OCI-LY3 (cell line): ENCODE data around the gene NFIA.

Source experiments
- H2AFZ ChIP-seq: fragments of 200-600, 300-600 bp; shearing (Covaris generic); 2 replicates; pipeline ENCODE4 v1.6.0; 2014; ENCODE audit warnings: antibody characterized with exemption, low read depth, low read length
- H3K27ac ChIP-seq: fragments of 200-600, 300-600 bp; sonication (generic); 2 replicates; pipeline ENCODE4 v1.5.1; 2014; ENCODE audit warnings: mild to moderate bottlenecking, low read length, moderate library complexity, mixed read lengths
- H3K27me3 ChIP-seq: fragments of 200-600, 300-600 bp; sonication (generic); 2 replicates; pipeline ENCODE4 v1.6.1; 2014; ENCODE audit warnings: low read depth, low read length, mixed read lengths
- H3K36me3 ChIP-seq: fragments of 200-600, 300-600 bp; sonication (generic); replicated peaks from 2 replicates; pipeline ENCODE3; 2014; ENCODE audit warnings: low read depth, low read length, mixed read lengths
- H3K4me1 ChIP-seq: fragments of 300-600, 200-600 bp; sonication (generic); 2 replicates; pipeline ENCODE4 v1.6.1; 2014; ENCODE audit warnings: low read length, mixed read lengths
- H3K4me2 ChIP-seq: fragments of 200-600, 300-600 bp; sonication (generic); 2 replicates; pipeline ENCODE4 v1.6.1; 2014; ENCODE audit warnings: low read length, mixed read lengths
- H3K4me3 ChIP-seq: fragments of 300-600, 200-600 bp; sonication (generic); 2 replicates; pipeline ENCODE4 v1.5.1; 2014; ENCODE audit warnings: antibody characterized with exemption, mild to moderate bottlenecking, low read length, moderate library complexity
- H3K79me2 ChIP-seq: fragments of 300-600, 200-600 bp; shearing (Covaris generic); 2 replicates; pipeline ENCODE4 v1.6.1; 2014; ENCODE audit warnings: mild to moderate bottlenecking, low read length, mixed read lengths
- H3K9ac ChIP-seq: fragments of 300-600, 200-600 bp; shearing (Covaris generic); 2 replicates; pipeline ENCODE4 v1.6.0; 2014; ENCODE audit warnings: mild to moderate bottlenecking, low read length, moderate library complexity
- H3K9me3 ChIP-seq: fragments of 200-600, 300-600 bp; shearing (Covaris generic); 2 replicates; pipeline ENCODE4 v1.6.1; 2014; ENCODE audit warnings: low read length, mixed read lengths; ENCODE audit not compliant: insufficient read depth
- H4K20me1 ChIP-seq: fragments of 200-600, 300-600 bp; sonication (generic); 2 replicates; pipeline ENCODE4 v1.6.1; 2016; ENCODE audit warnings: low read length, mixed read lengths; ENCODE audit not compliant: insufficient read depth
- EZH2phosphoT487 ChIP-seq: fragments of 200-600 bp; shearing (Covaris generic); IDR thresholded peaks from 2 replicates; pipeline ENCODE4 v1.6.1; 2018; ENCODE audit warnings: antibody characterized with exemption, mixed run types, low read depth
- TF ChIP-seq, protein P1 (sequence below): fragments of 200-600, 300-600 bp; sonication (generic); IDR thresholded peaks from 2 replicates; pipeline ENCODE4 v1.5.1; 2014; ENCODE audit warnings: antibody characterized with exemption, low read length, low read depth

Gene NFIA

DNA sequence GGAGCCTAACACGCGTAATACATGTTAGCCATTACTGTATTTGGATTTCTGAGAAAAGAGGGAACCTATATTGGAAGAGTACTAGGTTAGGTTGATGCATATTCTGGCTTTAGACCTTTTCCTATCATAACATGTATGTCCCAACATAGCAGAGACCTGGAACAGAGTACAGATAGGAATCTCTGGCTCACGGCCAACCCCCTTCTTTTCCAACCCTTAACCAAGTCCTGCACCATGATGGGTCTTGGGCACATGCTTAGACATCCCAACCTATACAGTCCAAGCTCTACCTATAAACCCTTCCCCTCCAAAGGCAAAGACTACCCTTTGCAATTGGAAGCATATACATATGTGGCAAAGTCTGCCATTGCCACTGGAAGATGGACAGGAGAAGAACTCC is 414.7 kb downstream of the NFIA start:
- Histone ChIP-seq H3K9ac (no peak overlapping the region), H3K9me3 (no peaks in the 10 kb centered on the region), H3K79me2 (no peaks in the 10 kb centered on the region), H3K27me3 (no peaks in the 10 kb centered on the region), H4K20me1 (no peaks in the 10 kb centered on the region), H2AFZ (no peak overlapping the region), H3K27ac (no peak overlapping the region), H3K4me1 (no peaks in the 10 kb centered on the region), H3K36me3 (no peaks in the 10 kb centered on the region), H3K4me3 (no peak overlapping the region), H3K4me2 (no peak overlapping the region)
- TF ChIP-seq, protein P1, sequence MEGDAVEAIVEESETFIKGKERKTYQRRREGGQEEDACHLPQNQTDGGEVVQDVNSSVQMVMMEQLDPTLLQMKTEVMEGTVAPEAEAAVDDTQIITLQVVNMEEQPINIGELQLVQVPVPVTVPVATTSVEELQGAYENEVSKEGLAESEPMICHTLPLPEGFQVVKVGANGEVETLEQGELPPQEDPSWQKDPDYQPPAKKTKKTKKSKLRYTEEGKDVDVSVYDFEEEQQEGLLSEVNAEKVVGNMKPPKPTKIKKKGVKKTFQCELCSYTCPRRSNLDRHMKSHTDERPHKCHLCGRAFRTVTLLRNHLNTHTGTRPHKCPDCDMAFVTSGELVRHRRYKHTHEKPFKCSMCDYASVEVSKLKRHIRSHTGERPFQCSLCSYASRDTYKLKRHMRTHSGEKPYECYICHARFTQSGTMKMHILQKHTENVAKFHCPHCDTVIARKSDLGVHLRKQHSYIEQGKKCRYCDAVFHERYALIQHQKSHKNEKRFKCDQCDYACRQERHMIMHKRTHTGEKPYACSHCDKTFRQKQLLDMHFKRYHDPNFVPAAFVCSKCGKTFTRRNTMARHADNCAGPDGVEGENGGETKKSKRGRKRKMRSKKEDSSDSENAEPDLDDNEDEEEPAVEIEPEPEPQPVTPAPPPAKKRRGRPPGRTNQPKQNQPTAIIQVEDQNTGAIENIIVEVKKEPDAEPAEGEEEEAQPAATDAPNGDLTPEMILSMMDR, result no peak
- no peak for TF ChIP-seq EZH2phosphoT487

DNA sequence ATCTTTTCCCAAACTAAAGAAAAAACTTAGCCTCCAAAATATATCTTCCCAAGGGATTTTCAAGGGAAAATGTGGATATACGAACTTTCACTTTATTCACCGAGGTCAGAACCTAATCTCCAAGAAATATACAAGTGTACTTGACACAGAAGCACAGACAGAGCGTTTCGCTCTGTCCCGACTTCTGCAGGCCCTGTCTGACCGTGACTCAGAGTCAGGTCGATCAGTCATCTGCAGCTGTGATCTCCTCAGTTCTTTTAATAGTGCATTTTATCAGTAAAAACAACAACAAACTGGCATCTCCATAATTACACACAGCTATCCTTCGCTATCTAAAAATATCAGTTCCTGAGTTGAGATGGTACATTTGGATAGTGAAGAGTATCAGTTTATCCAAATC is 416.0 kb downstream of the NFIA start:
- Histone ChIP-seq H3K9ac (no peak overlapping the region), H3K27ac (no peak overlapping the region), H3K9me3 (no peaks in the 10 kb centered on the region), H3K79me2 (no peaks in the 10 kb centered on the region), H2AFZ (no peak overlapping the region), H3K4me1 (no peaks in the 10 kb centered on the region), H3K4me3 (no peak overlapping the region), H4K20me1 (no peaks in the 10 kb centered on the region), H3K4me2 (no peak overlapping the region), H3K36me3 (no peaks in the 10 kb centered on the region), H3K27me3 (no peaks in the 10 kb centered on the region)
- TF ChIP-seq, protein P1, result no peak
- TF ChIP-seq EZH2phosphoT487, result no peak

DNA sequence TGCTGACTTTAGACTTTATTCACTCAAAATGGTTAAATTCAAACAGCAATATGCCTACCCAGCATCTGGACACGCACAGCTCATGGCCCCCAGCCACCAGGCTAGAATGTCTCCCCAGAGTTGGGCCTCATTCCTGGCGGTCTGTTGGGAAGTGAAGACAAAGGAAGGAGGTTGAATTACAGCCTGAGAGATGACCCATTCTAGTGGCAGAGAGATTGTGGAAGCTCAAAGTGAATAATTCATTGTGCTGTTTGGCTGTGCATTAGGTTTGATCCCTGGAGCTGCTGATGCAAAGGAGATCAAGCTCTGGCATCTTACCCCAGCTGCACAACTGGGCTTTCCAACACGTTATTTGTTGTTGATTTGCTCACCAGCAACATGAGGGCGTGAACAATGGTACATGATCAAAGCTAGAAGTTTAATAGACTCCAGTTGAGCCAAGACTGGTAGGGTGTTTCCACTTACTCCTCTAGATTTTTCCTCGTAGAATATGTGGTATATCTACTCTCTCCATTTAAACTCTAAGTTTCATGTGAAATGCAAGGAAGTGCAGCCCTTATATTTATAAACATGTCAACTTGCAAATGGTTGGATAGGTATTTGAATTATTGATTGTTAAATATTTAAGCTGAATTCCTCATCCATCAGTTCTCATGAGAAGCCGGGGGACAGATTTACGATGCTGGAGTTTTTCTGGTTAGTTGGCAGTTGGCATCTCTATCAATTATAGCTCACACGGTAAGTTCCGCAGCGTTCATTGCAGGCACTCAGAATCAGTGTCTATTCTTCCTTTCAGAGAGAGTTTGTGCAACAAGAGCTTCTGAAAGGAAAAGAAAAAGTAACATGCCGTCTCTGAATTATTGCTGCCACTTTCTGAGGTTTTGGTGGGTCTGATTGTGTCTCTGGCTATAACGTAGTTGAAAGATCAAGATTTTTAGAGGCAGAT is 419.9 kb downstream of the NFIA start:
- Histone ChIP-seq H3K4me2 (no peak overlapping the region), H4K20me1 (no peaks in the 10 kb centered on the region), H3K9ac (no peak overlapping the region), H3K27me3 (no peaks in the 10 kb centered on the region), H3K79me2 (no peaks in the 10 kb centered on the region), H3K4me1 (no peaks in the 10 kb centered on the region), H2AFZ (no peak overlapping the region), H3K27ac (no peak overlapping the region), H3K36me3 (no peaks in the 10 kb centered on the region), H3K9me3 (no peaks in the 10 kb centered on the region), H3K4me3 (no peak overlapping the region)
- no peak for TF ChIP-seq EZH2phosphoT487
- TF ChIP-seq, protein P1, result no peak

DNA sequence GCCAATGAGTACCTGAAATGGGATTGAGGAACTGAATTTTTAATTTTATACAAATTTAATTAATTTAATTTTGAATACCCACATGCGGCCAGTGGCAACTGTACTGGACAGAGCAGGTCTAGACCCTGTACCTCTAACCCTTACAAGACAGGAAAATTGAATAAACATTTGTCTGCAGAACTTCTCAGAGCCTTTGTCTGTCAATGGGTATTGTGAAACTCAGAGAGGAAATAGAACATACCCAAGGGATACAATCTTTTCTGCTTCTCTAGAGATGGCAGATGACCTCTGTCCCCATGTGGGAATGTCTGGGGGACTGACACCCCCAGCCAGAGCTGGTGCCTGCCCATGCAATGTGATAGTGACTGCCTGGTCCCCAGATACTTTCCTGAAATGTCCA is 421.9 kb downstream of the NFIA start:
- no peaks in the 10 kb centered on the region for H3K36me3 ChIP-seq
- no peak overlapping the region for H2AFZ ChIP-seq
- H3K9me3 ChIP-seq, result no peaks in the 10 kb centered on the region
- no peak overlapping the region for H3K4me3 ChIP-seq
- H3K4me1 ChIP-seq, result no peaks in the 10 kb centered on the region
- H3K27me3 ChIP-seq, result no peaks in the 10 kb centered on the region
- no peaks in the 10 kb centered on the region for H3K79me2 ChIP-seq
- H3K9ac ChIP-seq, result no peak overlapping the region
- H3K27ac ChIP-seq, result no peak overlapping the region
- H3K4me2 ChIP-seq, result no peak overlapping the region
- TF ChIP-seq EZH2phosphoT487, result no peak
- TF ChIP-seq, protein P1, result no peak
- H4K20me1 ChIP-seq, result no peaks in the 10 kb centered on the region
